IMR-90 (cell line): Measurements from ENCODE around the gene MYOM1. TPM values are rescaled to one million over a fixed set of nuclear protein-coding genes. Genes with fewer than 3 reads are reported as not detected.

ENCODE experiments used
- ATAC-seq: fragments of 200-7000 bp; cut with Tn5 transposase; 2 replicates; pipeline ENCODE4 v1.9.1; 2020; ENCODE audit warnings: low read depth, mild to moderate bottlenecking, moderate library complexity
- BruUV-seq: library from RNA; stranded (reverse); fragments of 400-500 nt; replicated peaks from 2 replicates; lab custom pipeline; 2021; lab: Mats Ljungman, UMichigan
- CTCF ChIA-PET: fragments of 300-600 bp; formaldehyde crosslinking; extraction: SDS; loops from one replicate; lab custom pipeline; 2021; ENCODE audit warnings: antibody characterized with exemption; lab: Yijun Ruan, JAX
- POLR2A ChIA-PET: fragments of 300-600 bp; sonication (Branson Sonifier 250); formaldehyde crosslinking; loops from one replicate; lab custom pipeline; 2022; ENCODE audit warnings: antibody characterized with exemption; ENCODE audit not compliant: unreplicated experiment; lab: Charles Lee
- DNase-seq: peaks from one replicate; pipeline ENCODE4 v3.0.0; 2013
- H2AFZ ChIP-seq: replicated peaks from 2 replicates; pipeline ENCODE3; 2013; ENCODE audit warnings: low read length, mild to moderate bottlenecking; ENCODE audit not compliant: poor library complexity
- H2AK5ac ChIP-seq: 2 replicates; pipeline ENCODE4 v1.6.1; 2013; ENCODE audit warnings: low read depth, low read length, inconsistent platforms
- H2AK9ac ChIP-seq: replicated peaks from 2 replicates; pipeline ENCODE3; 2013; ENCODE audit warnings: mild to moderate bottlenecking, low read depth, low read length, moderate library complexity; ENCODE audit not compliant: poor library complexity
- H2BK120ac ChIP-seq: 2 replicates; pipeline ENCODE4 v1.6.1; 2013; ENCODE audit warnings: low read depth, low read length, inconsistent platforms
- H2BK15ac ChIP-seq: 3 replicates; pipeline ENCODE4 v1.6.1; 2013; ENCODE audit warnings: low read depth, low read length, inconsistent platforms
- H2BK20ac ChIP-seq: 2 replicates; pipeline ENCODE4 v1.6.1; 2013; ENCODE audit warnings: low read depth, mild to moderate bottlenecking, inconsistent platforms, low read length, moderate library complexity
- H2BK5ac ChIP-seq: 2 replicates; pipeline ENCODE4 v1.6.1; 2013; ENCODE audit warnings: mild to moderate bottlenecking, low read depth, low read length, inconsistent platforms; ENCODE audit not compliant: poor library complexity, severe bottlenecking
- H3K14ac ChIP-seq: replicated peaks from 2 replicates; pipeline ENCODE4 v1.6.1; 2013; ENCODE audit warnings: low read depth, low read length, inconsistent platforms
- H3K18ac ChIP-seq: 2 replicates; pipeline ENCODE4 v1.6.1; 2013; ENCODE audit warnings: low read depth, low read length, control low read depth
- H3K23ac ChIP-seq: 2 replicates; pipeline ENCODE4 v1.6.1; 2013; ENCODE audit warnings: low read depth, low read length, inconsistent platforms
- H3K27ac ChIP-seq: 2 replicates; pipeline ENCODE4 v1.5.1; 2013; ENCODE audit warnings: mild to moderate bottlenecking, control low read depth, low read length; ENCODE audit not compliant: insufficient read depth
- H3K27me3 ChIP-seq: 2 replicates; pipeline ENCODE4 v1.6.1; 2013; ENCODE audit warnings: low read length; ENCODE audit not compliant: control insufficient read depth, insufficient read depth
- H3K36me3 ChIP-seq: 2 replicates; pipeline ENCODE4 v1.6.1; 2013; ENCODE audit warnings: low read length, mixed read lengths; ENCODE audit not compliant: control insufficient read depth, insufficient read depth
- H3K4ac ChIP-seq: 2 replicates; pipeline ENCODE4 v1.6.1; 2013; ENCODE audit warnings: low read depth, low read length, inconsistent platforms
- H3K4me1 ChIP-seq: 2 replicates; pipeline ENCODE4 v1.6.1; 2013; ENCODE audit warnings: low read length, mixed read lengths; ENCODE audit not compliant: control insufficient read depth, insufficient read depth
- H3K4me2 ChIP-seq: 2 replicates; pipeline ENCODE4 v1.6.1; 2013; ENCODE audit warnings: low read depth, mild to moderate bottlenecking, control low read depth, low read length, moderate library complexity
- H3K4me3 ChIP-seq: 2 replicates; pipeline ENCODE4 v1.5.1; 2013; ENCODE audit warnings: low read depth, mild to moderate bottlenecking, control low read depth, low read length, moderate library complexity; ENCODE audit not compliant: insufficient read depth
- H3K56ac ChIP-seq: 2 replicates; pipeline ENCODE4 v1.6.1; 2013; ENCODE audit warnings: low read length, inconsistent platforms; ENCODE audit not compliant: insufficient read depth; ENCODE audit errors: extremely low read depth
- H3K79me1 ChIP-seq, 2 experiments: 2 replicates each; pipeline ENCODE4 v1.6.1; 2013; ENCODE audit warnings: low read length in 2 of 2, inconsistent platforms in 1 of 2, low read depth in 1 of 2
- H3K9ac ChIP-seq: 2 replicates; pipeline ENCODE4 v1.6.1; 2013; ENCODE audit warnings: low read depth, low read length, control low read depth
- H3K9me1 ChIP-seq: 2 replicates; pipeline ENCODE4 v1.6.1; 2013; ENCODE audit warnings: low read length, inconsistent platforms; ENCODE audit not compliant: insufficient read depth
- H3K9me3 ChIP-seq: 2 replicates; pipeline ENCODE4 v1.6.1; 2013; ENCODE audit warnings: low read length; ENCODE audit not compliant: control insufficient read depth, insufficient read depth
- H4K20me1 ChIP-seq: 2 replicates; pipeline ENCODE4 v1.6.1; 2013; ENCODE audit warnings: low read length, inconsistent platforms; ENCODE audit not compliant: insufficient read depth
- H4K5ac ChIP-seq: 2 replicates; pipeline ENCODE4 v1.6.1; 2013; ENCODE audit warnings: mild to moderate bottlenecking, low read depth, low read length, control low read depth
- H4K8ac ChIP-seq, 2 experiments: 2 replicates each; pipeline ENCODE4 v1.6.1; 2013; ENCODE audit warnings: low read depth in 2 of 2, low read length in 2 of 2, control low read depth in 1 of 2, inconsistent platforms in 1 of 2
- H4K91ac ChIP-seq: 2 replicates; pipeline ENCODE4 v1.6.1; 2013; ENCODE audit warnings: low read depth, low read length, inconsistent platforms; ENCODE audit not compliant: insufficient read depth
- BHLHE40 ChIP-seq: fragments of 150-350 bp; IDR thresholded peaks from 2 replicates; pipeline ENCODE4 v1.6.1; 2016; ENCODE audit warnings: mild to moderate bottlenecking, low read depth, low read length
- CEBPB ChIP-seq: IDR thresholded peaks from 2 replicates; pipeline ENCODE4 v1.6.1; 2012; ENCODE audit warnings: low read depth, low read length, improper control_type of control experiment
- CHD1 ChIP-seq: IDR thresholded peaks from 2 replicates; pipeline ENCODE4 v1.6.1; 2012; ENCODE audit warnings: low read depth, low read length, improper control_type of control experiment
- CTCF ChIP-seq: conservative IDR thresholded peaks from 2 replicates; pipeline ENCODE4 v1.5.1; 2012; ENCODE audit warnings: mild to moderate bottlenecking, low read depth, low read length, improper control_type of control experiment
- ELK1 ChIP-seq: fragments of 150-350 bp; IDR thresholded peaks from 2 replicates; pipeline ENCODE4 v1.6.1; 2016; ENCODE audit warnings: low read depth, mild to moderate bottlenecking, low read length, moderate library complexity, borderline replicate concordance
- FOS ChIP-seq: fragments of 150-350 bp; IDR thresholded peaks from 2 replicates; pipeline ENCODE4 v1.6.1; 2016; ENCODE audit warnings: low read depth, low read length
- MAZ ChIP-seq: IDR thresholded peaks from 2 replicates; pipeline ENCODE4 v1.6.1; 2012; ENCODE audit warnings: low read depth, mild to moderate bottlenecking, low read length, improper control_type of control experiment, moderate library complexity, borderline replicate concordance
- MXI1 ChIP-seq: IDR thresholded peaks from 2 replicates; pipeline ENCODE4 v1.6.1; 2012; ENCODE audit warnings: low read depth, mild to moderate bottlenecking, low read length, moderate library complexity, borderline replicate concordance
- NFE2L2 ChIP-seq: fragments of 150-350 bp; IDR thresholded peaks from 2 replicates; pipeline ENCODE4 v1.6.1; 2016; ENCODE audit warnings: low read depth, mild to moderate bottlenecking, low read length
- POLR2A ChIP-seq: IDR thresholded peaks from 2 replicates; pipeline ENCODE4 v1.6.1; 2012; ENCODE audit warnings: mild to moderate bottlenecking, low read depth, low read length
- RAD21 ChIP-seq: IDR thresholded peaks from 2 replicates; pipeline ENCODE4 v1.6.1; 2012; ENCODE audit warnings: low read length, improper control_type of control experiment
- RCOR1 ChIP-seq: IDR thresholded peaks from 2 replicates; pipeline ENCODE4 v1.6.1; 2012; ENCODE audit warnings: mild to moderate bottlenecking, low read length, improper control_type of control experiment; ENCODE audit not compliant: insufficient replicate concordance
- SMC3 ChIP-seq: fragments of 150-350 bp; IDR thresholded peaks from 2 replicates; pipeline ENCODE4 v1.6.1; 2016; ENCODE audit warnings: low read depth, mild to moderate bottlenecking, antibody characterized with exemption, low read length, moderate library complexity
- USF2 ChIP-seq: fragments of 150-350 bp; IDR thresholded peaks from 2 replicates; pipeline ENCODE4 v1.6.1; 2017; ENCODE audit warnings: mild to moderate bottlenecking, antibody characterized with exemption, low read length, low read depth
- WGBS, 2 experiments: methylation state at CpG; one replicate each; pipeline versions ENCODE4 v1.1.5 to v1.1.7; 2013; ENCODE audit warnings: missing lambda C conversion rate in 2 of 2; ENCODE audit not compliant: insufficient read length in 1 of 2; ENCODE audit errors: extremely low coverage in 2 of 2; 5-methylcytosine and 5-hydroxymethylcytosine counted together
- dilution Hi-C: fragments of 300-500 bp; cut with HindIII; formaldehyde crosslinking; loops from one replicate; pipeline ENCODE4 v1.14.3; 2018; ENCODE audit warnings: low sequenced_read_pairs; ENCODE audit not compliant: unreplicated experiment
- in situ Hi-C: fragments of 300-500 bp; cut with MboI; formaldehyde crosslinking; loops from 3 replicates; pipeline ENCODE4 v1.14.3; 2019; ENCODE audit warnings: low sequenced_read_pairs, inconsistent platforms, mixed read lengths
- intact Hi-C: fragments of 100-400 bp; cut with micrococcal nuclease; formaldehyde crosslinking; loops from 2 replicates; pipeline ENCODE4 v1.10.0; 2022
- polyA plus RNA-seq, 3 experiments: library from polyadenylated mRNA; depleted of rRNA; stranded (reverse); fragments of >200 nt; gene quantifications; 2 replicates each; pipeline ENCODE4 v1.2.3, GENCODE V29; 2012; ENCODE audit warnings: low replicate concordance in 1 of 3
- total RNA-seq: library from RNA; depleted of rRNA; stranded (reverse); fragments of >200 nt; gene quantifications from 2 replicates; pipeline ENCODE4 v1.2.3, GENCODE V29; 2012

MYOM1 gene
- total and polyA plus RNA-seq, 2 of the 4 experiments (the other 2 are of a cell fraction) = under 0.01 to 0.10 TPM

- no TSS peak for BruUV-seq
- dilution Hi-C loops = no loop called here
- Histone ChIP-seq H2BK20ac (no peak overlapping the region), H2AK5ac (no peak overlapping the region), H3K23ac (no peak overlapping the region), H3K4me1 (peaks cover 7% of the 10 kb centered on the region; the same call in 1 of the 2 replicates), H2BK120ac (no peak overlapping the region), H3K18ac (no peak overlapping the region), H3K36me3 (no peaks in the 10 kb centered on the region), H2BK5ac (no peak overlapping the region), H4K5ac (no peak overlapping the region), H2BK15ac (no peak overlapping the region), H4K20me1 (no peaks in the 10 kb centered on the region), H3K4me3 (no peak overlapping the region), H4K91ac (no peak overlapping the region), H3K14ac (no peak overlapping the region), H3K4ac (no peak overlapping the region), H3K9ac (no peak overlapping the region), H3K9me3 (no peaks in the 10 kb centered on the region), H2AFZ (peak overlapping the region; percentile 8), H3K27ac (no peak overlapping the region), H4K8ac (no peak overlapping the region), H3K4me2 (no peak overlapping the region), H3K27me3 (no peaks in the 10 kb centered on the region), H2AK9ac (no peak overlapping the region), H3K9me1 (no peaks in the 10 kb centered on the region), H3K56ac (no peak overlapping the region), H3K79me1 (no peaks in the 10 kb centered on the region)
- POLR2A ChIA-PET = interaction anchor here (0.5 to 0.6 kb wide), 3 partner anchors 9 to 24 kb away, joined by 3 to 15 read pairs (median 5); no protein-coding TSS in a partner anchor
- CTCF ChIA-PET = interaction anchor here (0.5 to 2.3 kb wide), 12 partner anchors 9 to 146 kb away, joined by 3 to 16 read pairs (median 3); no protein-coding TSS in a partner anchor
- DNase-seq (peak; percentile 15), ATAC-seq (peak; percentile 70)
- WGBS, 2 experiments = 44% methylated on average over 6 of the region's 16 CpGs; no CpG with 5 or more reads in 1 of the 2 experiments
- in situ Hi-C loops = no loop called here
- intact Hi-C loops = loop anchor here (1.0 to 5.0 kb wide), 3 partner anchors 34 to 131 kb away; partner anchors contain the start of gene LPIN2
- TF ChIP-seq CHD1 (no peak), CEBPB (no peak), ELK1 (no peak), MAZ (no peak), SMC3 (peak; percentile 50), CTCF (peak; percentile 53), MXI1 (no peak), POLR2A (no peak), RAD21 (peak; percentile 46), RCOR1 (no peak), NFE2L2 (no peak), BHLHE40 (no peak), USF2 (no peak), FOS (no peak)
Observed at GRCh38 chr18:3062798-3063680, 156.7 kb downstream of the MYOM1 start.
